GM12872 (cell line): ENCODE results near the gene VANGL1.

Source experiments
- CTCF ChIP-seq: IDR thresholded peaks from 3 replicates; pipeline ENCODE4 v1.5.1; 2011; ENCODE audit warnings: low read depth, mild to moderate bottlenecking, low read length, moderate library complexity; ENCODE audit not compliant: insufficient read depth

The VANGL1 gene

DNA sequence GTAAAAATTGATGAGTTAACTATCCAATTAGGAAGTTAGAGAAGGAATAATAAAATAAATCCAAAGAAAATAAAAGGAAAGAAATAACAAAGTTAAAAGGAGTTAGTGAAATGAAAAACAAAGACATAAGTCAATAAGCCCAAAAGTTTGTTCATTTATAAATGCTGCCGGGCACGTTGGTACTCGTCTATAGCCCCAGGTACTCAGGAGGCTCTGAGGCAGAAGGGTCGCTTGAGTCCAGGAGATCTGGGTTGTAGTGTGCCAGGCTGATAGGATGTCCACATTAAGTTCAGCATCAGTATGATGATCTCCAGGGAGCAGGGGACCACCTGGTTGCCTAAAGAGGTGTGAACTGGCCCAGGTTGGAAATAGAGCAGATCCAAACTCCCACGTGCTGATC lies 35.5 kb upstream of the VANGL1 start:
- no peak for TF ChIP-seq CTCF

DNA sequence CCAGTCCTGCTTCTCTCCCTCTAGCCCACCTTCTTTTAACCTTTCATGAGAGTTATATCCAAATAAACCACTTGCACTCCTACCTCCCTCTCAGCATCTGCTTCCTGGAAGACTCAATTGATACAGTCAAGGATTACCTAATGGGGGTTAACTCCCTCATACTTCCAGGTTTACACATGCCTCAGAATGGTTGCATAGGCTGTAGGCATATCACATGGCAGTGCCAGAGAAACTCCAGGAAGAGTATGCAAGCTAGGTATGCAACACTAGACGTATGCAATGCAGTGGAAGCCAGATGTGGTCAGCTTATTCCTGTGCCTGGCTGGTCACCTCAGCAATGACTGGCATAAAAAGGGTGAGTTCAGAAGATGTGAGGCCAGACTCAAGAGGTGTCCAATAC lies 32.7 kb upstream of the VANGL1 start:
- no peak for TF ChIP-seq CTCF

DNA sequence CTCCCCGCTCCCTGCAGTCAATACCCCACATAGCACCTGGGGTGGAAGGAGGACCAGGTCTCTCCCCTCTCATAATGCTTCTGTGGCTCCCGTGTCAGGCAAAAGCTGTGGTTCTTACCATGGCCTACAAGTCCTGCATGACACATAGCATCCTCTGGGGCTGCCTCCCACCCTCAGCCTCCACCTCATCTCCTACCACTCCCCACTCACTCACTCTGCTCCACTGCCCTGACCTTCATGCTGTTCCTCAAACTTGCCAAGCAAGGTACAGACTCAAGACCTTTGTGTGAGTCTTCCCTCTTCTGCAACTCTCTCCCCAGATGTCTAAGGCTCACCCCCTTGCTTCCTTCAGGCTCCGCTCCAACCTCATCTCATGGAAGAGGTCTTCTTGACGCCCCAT lies 28.0 kb upstream of the VANGL1 start:
- no peak for TF ChIP-seq CTCF

- no peak for TF ChIP-seq CTCF
These were observed 21.3 kb upstream of the VANGL1 start for GRCh38 chr1:115620453-115620852.

GRCh38 chr1:115620950-115621349 lies 20.8 kb upstream of the VANGL1 start:
- no peak for TF ChIP-seq CTCF

- no peak for TF ChIP-seq CTCF
These were observed 16.9 kb upstream of the VANGL1 start for GRCh38 chr1:115624859-115625258.

DNA sequence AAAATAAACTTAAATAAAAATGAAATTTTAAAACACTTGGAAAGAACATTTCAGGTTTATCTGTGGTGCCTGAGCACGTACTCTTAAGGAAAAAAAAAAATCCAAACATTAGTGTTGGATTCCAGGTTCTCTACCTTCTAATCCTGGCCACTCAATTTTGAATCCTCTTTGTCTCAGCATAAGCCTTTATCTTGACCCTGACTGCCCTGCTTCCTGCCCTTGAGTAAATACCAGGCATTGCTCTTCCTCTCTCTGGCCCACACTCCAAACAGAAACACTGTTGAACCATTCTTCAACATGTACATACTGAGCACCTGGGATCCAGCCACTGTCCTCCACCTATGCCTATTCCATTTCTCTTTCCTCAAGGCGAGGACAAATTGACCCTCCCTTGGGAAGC lies 11.4 kb upstream of the VANGL1 start:
- no peak for TF ChIP-seq CTCF
